ENCODE data around the gene HAS3. TPM values are rescaled to one million over a fixed set of nuclear protein-coding genes. Genes with fewer than 3 reads are reported as not detected.

HAS3 gene
- total and polyA plus RNA-seq, 4 donors: 0.09 to 0.75 (median 0.26) TPM

GRCh38 chr16:69069504-69069903, 35.9 kb upstream of the HAS3 start:
- TF ChIP-seq GABPA (IDR thresholded peaks at IDR 0.05 in 1 of 2, conservative IDR thresholded peaks at IDR 0.05 in 1 of 2): no peak
- no peak for TF ChIP-seq ZBTB33 (IDR thresholded peaks at IDR 0.05)
- no peak for TF ChIP-seq YY1 (IDR thresholded peaks at IDR 0.05)
- TF ChIP-seq FOXA2 (IDR thresholded peaks at IDR 0.05): no peak
- TF ChIP-seq HNF4G (IDR thresholded peaks at IDR 0.05): no peak
- no peak for TF ChIP-seq RAD21 (IDR thresholded peaks at IDR 0.05)
- TF ChIP-seq FOXA1 (IDR thresholded peaks at IDR 0.05): no peak
- TF ChIP-seq HNF4A (conservative IDR thresholded peaks at IDR 0.05): no peak
- TF ChIP-seq RXRA (IDR thresholded peaks at IDR 0.05): no peak
- TF ChIP-seq REST (IDR thresholded peaks at IDR 0.05): no peak
- TF ChIP-seq MAX (IDR thresholded peaks at IDR 0.05): no peak
- TF ChIP-seq SP1 (IDR thresholded peaks at IDR 0.05): no peak
- TF ChIP-seq NR2F2 (IDR thresholded peaks at IDR 0.05): no peak
- TF ChIP-seq CTCF (IDR thresholded peaks at IDR 0.05; ENCODE audit: low read depth, low read length, missing input control): no peak
- no peak for TF ChIP-seq EGR1 (IDR thresholded peaks at IDR 0.05; ENCODE audit: low read depth in 2 of 2)
- no peak for TF ChIP-seq TAF1 (conservative IDR thresholded peaks at IDR 0.05)
- TF ChIP-seq JUND (IDR thresholded peaks at IDR 0.05): no peak
- Histone ChIP-seq H3K9ac (ENCODE audit: low read depth in 1 of 2, low read length in 2 of 2) (no peak overlapping the region), H3K27me3 (ENCODE audit: control insufficient read depth in 4 of 4, insufficient read depth in 4 of 4, low read length in 3 of 4) (no peaks in the 10 kb centered on the region), H3K4me3 (ENCODE audit: low read depth in 1 of 3, low read length in 3 of 3) (no peak overlapping the region), H3K9me3 (ENCODE audit: control insufficient read depth in 4 of 4, low read length in 3 of 4) (no peaks in the 10 kb centered on the region), H3K27ac (ENCODE audit: low read depth in 1 of 2, low read length in 2 of 2) (no peak overlapping the region), H3K4me1 (ENCODE audit: control insufficient read depth in 4 of 4, insufficient read depth in 4 of 4, low read length in 3 of 4) (no peaks in the 10 kb centered on the region), H3K36me3 (ENCODE audit: control insufficient read depth in 4 of 4, insufficient read depth in 3 of 4, low read depth in 1 of 4, low read length in 3 of 4) (peaks cover 0 to 3% (median 0%) of the 10 kb centered on the region in 4 donors)
- no peak for DNase-seq (ENCODE audit: low spot score)
- 97% methylated on average over 5 of the region's 5 CpGs for WGBS

- H3K4me1 ChIP-seq (ENCODE audit: control insufficient read depth in 4 of 4, insufficient read depth in 4 of 4, low read length in 3 of 4): no peaks in the 10 kb centered on the region
- H3K27me3 ChIP-seq (ENCODE audit: control insufficient read depth in 4 of 4, insufficient read depth in 4 of 4, low read length in 3 of 4): no peaks in the 10 kb centered on the region
- H3K36me3 ChIP-seq (ENCODE audit: control insufficient read depth in 4 of 4, insufficient read depth in 3 of 4, low read depth in 1 of 4, low read length in 3 of 4): no peaks in the 10 kb centered on the region
- H3K9me3 ChIP-seq (ENCODE audit: control insufficient read depth in 4 of 4, low read length in 3 of 4): no peaks in the 10 kb centered on the region
- DNase-seq (ENCODE audit: low spot score): no peak
- WGBS: 86% methylated on average over 3 of the region's 3 CpGs
- no peak overlapping the region for H3K4me3 ChIP-seq (ENCODE audit: low read depth in 1 of 3, low read length in 3 of 3)
- no peak overlapping the region for H3K9ac ChIP-seq (ENCODE audit: low read depth in 1 of 2, low read length in 2 of 2)
- no peak overlapping the region for H3K27ac ChIP-seq (ENCODE audit: low read depth in 1 of 2, low read length in 2 of 2)
- TF ChIP-seq CTCF (IDR thresholded peaks at IDR 0.05; ENCODE audit: low read depth, low read length, missing input control) (no peak), EGR1 (IDR thresholded peaks at IDR 0.05; ENCODE audit: low read depth in 2 of 2) (no peak), HNF4G (IDR thresholded peaks at IDR 0.05) (no peak), MAX (IDR thresholded peaks at IDR 0.05) (no peak), RXRA (IDR thresholded peaks at IDR 0.05) (no peak), JUND (IDR thresholded peaks at IDR 0.05) (no peak), ATF3 (IDR thresholded peaks at IDR 0.05) (no peak), YY1 (IDR thresholded peaks at IDR 0.05) (no peak), FOXA1 (IDR thresholded peaks at IDR 0.05) (no peak), GABPA (IDR thresholded peaks at IDR 0.05 in 1 of 2, conservative IDR thresholded peaks at IDR 0.05 in 1 of 2) (no peak), TAF1 (conservative IDR thresholded peaks at IDR 0.05) (no peak), FOXA2 (IDR thresholded peaks at IDR 0.05) (no peak), ZBTB33 (IDR thresholded peaks at IDR 0.05) (no peak), NR2F2 (IDR thresholded peaks at IDR 0.05) (no peak), HNF4A (conservative IDR thresholded peaks at IDR 0.05) (no peak), SP1 (IDR thresholded peaks at IDR 0.05) (no peak)
Observed at GRCh38 chr16:69071036-69071435, 34.4 kb upstream of the HAS3 start.
